ENCODE data around the gene ATXN1L.
"Not testable (repeated sequence)": the region's sequence is repeated elsewhere in the genome, so short reads cannot be mapped to it uniquely, and the experiment has no call there.

The ATXN1L gene

DNA sequence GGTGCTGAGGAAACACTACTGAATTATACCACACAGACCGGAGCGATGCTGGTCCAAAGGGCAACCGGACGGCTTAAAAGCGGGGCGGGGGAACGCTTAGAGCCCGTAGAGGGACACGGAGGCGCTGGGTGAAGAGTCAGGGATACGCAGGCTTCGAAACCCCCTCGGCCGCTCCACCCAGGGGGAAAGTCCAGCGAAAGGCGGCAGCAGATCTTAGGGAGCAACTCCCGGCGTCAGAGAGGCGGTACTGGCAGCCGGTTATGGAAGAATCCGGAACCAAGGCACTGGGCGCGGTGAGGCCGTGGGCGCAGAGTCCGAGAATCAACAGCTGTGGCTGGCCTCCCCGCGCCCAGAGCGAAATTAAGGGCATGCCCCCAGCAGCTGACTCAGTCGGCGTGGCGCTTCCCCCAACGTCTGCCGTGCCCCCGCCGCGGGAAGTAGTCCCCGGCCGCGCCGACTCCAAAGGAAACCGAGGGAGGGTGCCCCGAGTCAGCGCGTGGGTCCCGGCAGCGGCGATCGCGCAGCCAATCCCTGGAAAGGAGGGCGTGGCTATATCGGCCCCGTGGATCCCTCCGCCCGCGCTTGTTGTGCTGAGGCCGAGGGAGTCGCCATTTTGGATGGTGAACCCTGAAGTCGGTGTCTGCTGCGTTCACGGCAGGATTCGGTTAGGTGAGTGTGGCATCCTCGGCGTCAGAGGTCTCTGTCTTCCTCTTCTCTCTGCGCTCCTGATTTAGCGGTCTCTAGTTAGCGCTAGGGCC lies 49.3 kb downstream of the ATXN1L start, which contains the start of gene IST1:
Gene IST1 (plus strand): TSS at position 611 of the 758 bp plus-strand sequence. CDS start 20,110 bp downstream, outside the sequence.
- peak; percentile 97 for DNase-seq

GRCh38 chr16:71895679-71896365 lies 50.0 kb downstream of the ATXN1L start:
- DNase-seq = peak; percentile 25

DNA sequence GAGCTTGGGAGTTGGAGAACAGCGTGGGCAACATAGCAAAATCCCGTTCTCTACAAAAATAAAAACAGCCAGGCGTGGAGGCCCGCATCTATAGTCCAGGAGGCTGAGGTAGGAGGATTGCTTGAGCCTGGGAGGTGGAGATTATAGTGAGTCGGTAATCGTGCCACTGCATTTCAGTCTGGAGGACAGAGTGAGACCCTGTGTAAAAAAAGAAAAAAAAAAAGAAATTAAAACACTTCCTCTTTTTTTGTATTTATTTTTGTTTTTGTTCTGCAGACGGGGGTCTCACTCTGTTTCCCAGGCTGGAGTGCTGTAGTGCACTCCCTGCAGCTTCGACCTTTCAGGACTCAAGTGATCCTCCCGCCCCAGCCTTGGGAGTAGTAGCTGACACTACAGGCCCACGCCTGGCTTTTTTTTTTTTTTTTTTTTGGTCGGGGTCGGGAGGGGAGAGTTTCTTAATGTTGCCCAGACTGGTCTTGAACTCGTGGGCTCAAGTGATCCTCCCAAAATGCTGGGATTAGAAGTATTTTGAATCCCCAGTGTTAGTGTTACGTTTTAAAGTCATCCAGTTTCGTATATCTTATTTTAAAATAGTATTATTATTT lies 51.1 kb downstream of the ATXN1L start:
- no peak for DNase-seq

GRCh38 chr16:71899171-71899570 lies 53.4 kb downstream of the ATXN1L start:
- no peak for DNase-seq

GRCh38 chr16:71902656-71903365 lies 57.0 kb downstream of the ATXN1L start:
- no peak for DNase-seq

DNA sequence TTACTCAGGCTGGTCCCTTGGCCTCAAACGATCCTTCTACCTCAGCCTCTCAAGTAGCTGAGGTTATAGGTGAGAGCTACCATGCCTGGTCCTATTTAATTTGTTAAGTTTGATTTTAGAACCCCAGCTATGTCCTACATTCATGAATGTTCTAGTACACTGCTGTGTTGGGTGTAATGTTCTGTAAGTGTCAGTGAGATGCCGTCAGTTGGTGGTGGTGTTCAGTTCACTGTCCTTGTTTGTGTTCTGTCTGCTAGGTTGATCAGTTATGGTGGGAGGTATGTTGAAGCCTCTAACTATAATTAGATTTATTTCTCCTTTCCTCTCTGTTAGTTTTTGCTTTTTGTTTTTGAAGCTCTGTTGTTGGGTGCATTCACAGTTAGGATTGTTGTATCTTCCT lies 57.8 kb downstream of the ATXN1L start:
- no peak for DNase-seq

GRCh38 chr16:71904239-71904638 lies 58.5 kb downstream of the ATXN1L start:
- DNase-seq = no peak

DNA sequence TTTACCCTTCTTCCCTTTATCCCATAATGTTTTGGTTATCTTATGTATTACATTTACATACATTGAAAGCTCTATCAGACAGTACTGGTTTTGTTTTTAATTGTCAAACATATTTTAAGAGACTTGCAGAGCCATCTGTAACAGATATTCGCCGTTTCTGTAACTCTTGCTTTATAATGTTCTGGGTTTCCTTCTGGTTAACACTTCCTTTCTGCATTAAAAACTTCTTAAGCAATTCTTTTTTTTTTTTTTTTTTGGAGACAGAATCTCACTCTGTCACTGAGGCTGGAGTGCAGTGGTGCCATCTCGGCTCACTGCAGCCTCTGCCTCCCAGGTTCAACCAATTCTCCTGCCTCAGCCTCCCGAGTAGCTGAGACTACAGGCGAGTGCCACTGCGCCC lies 60.0 kb downstream of the ATXN1L start:
- not testable (repeated sequence) for DNase-seq

Data from activated CD4-positive, alpha-beta T cell treated with anti-CD3 and anti-CD28 coated beads, Interleukin-2, amount 50 U/mL, for 1 hour (primary cell).